ENCODE data around the gene ADAMTS12. TPM values are rescaled to one million over a fixed set of nuclear protein-coding genes. Genes with fewer than 3 reads are reported as not detected.

ADAMTS12 gene
- total and polyA plus RNA-seq, 2 of the 8 experiments (the other 6 are each of a cell fraction or from before 2014, with no cell fraction given) = 6.4 to 12.8 TPM

DNA sequence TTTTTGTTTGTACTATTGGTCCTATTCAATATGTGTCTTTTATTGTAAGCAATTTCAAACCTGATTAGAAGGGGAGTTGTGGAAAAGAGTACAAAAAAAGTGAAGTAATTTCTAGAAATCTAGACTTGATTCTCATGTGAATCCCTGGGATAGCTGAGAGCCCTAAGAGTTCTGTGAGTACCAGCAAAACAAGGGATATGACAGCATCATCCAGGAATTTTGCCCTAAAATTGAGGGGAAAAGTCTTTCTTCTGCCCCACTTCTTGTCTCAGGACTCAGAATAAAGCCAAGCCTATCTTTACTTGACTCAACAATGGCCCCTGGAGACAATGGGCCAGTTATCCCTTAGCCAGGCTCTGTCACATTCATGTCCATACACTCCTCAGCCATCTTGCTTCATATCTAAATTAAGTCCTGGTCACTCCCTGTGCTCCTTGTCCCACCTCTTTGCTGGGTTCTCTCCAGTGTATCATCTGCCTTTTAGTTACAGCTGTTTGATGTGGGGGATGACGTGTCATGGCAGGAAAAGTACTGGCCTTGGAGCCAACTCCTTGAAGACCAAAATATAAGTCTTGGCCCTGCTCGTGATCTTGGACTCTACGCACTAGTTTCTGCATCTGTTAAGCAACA, 81.2 kb downstream of the ADAMTS12 start:
- Histone ChIP-seq H4K91ac (replicated peaks; ENCODE audit: insufficient read length, low read length) (no peak overlapping the region), H2BK20ac (ENCODE audit: low read length) (no peak overlapping the region), H3K79me1 (ENCODE audit: low read depth, low read length) (no peaks in the 10 kb centered on the region; the same call in 1 of the 2 replicates), H3K4me2 (ENCODE audit: insufficient read depth in 1 of 2, low read depth in 2 of 2, low read length in 2 of 2) (no peak overlapping the region), H3K56ac (replicated peaks; ENCODE audit: insufficient read length, low read depth, low read length) (no peak overlapping the region), H2BK5ac (ENCODE audit: low read depth, low read length) (no peak overlapping the region), H2BK120ac (replicated peaks; ENCODE audit: low read depth, low read length) (no peak overlapping the region), H3K4ac (replicated peaks; ENCODE audit: insufficient read length, low read depth, low read length) (no peak overlapping the region), H3K18ac (ENCODE audit: extremely low read depth, low read length) (no peak overlapping the region), H3K23ac (ENCODE audit: insufficient read length) (no peak overlapping the region), H4K5ac (ENCODE audit: insufficient read length, low read depth, low read length) (no peak overlapping the region), H2AK5ac (ENCODE audit: low read depth, low read length) (no peak overlapping the region), H3K23me2 (ENCODE audit: low read depth, low read length) (no peaks in the 10 kb centered on the region), H3K79me2 (ENCODE audit: control insufficient read depth in 1 of 2, insufficient read depth in 2 of 2, low read length in 2 of 2) (no peaks in the 10 kb centered on the region), H2BK12ac (ENCODE audit: low read depth, low read length) (no peak overlapping the region), H2AFZ (ENCODE audit: low read length) (no peak overlapping the region), H3K27ac (ENCODE audit: low read depth, low read length) (no peak overlapping the region), H3K9ac (replicated peaks in 1 of 4; ENCODE audit: extremely low read depth in 1 of 4, low read depth in 3 of 4, low read length in 3 of 4) (no peak overlapping the region), H2BK15ac (ENCODE audit: low read length) (no peak overlapping the region), H3K4me1 (replicated peaks in 1 of 4; ENCODE audit: control insufficient read depth in 3 of 4, insufficient read depth in 4 of 4, low read length in 3 of 4) (peaks cover 0 to 8% (median 0%) of the 10 kb centered on the region in 4 experiments; a peak in 1 of 7 replicates), H4K8ac (ENCODE audit: extremely low read depth, insufficient read depth, low read length) (no peak overlapping the region), H3K4me3 (ENCODE audit: extremely low read depth in 1 of 4, insufficient read depth in 2 of 4, low read depth in 3 of 4, low read length in 4 of 4) (no peak overlapping the region), H3K9me3 (ENCODE audit: insufficient read depth in 2 of 2, low read depth in 1 of 2, low read length in 1 of 2) (no peaks in the 10 kb centered on the region), H3K36me3 (ENCODE audit: control insufficient read depth in 2 of 4, insufficient read depth in 4 of 4, low read length in 3 of 4) (no peaks in the 10 kb centered on the region), H4K20me1 (replicated peaks in 1 of 2; ENCODE audit: control insufficient read depth in 1 of 2, insufficient read depth in 2 of 2, low read length in 2 of 2) (no peaks in the 10 kb centered on the region), H3K27me3 (replicated peaks in 1 of 4; ENCODE audit: control insufficient read depth in 3 of 4, extremely low read depth in 1 of 4, insufficient read depth in 3 of 4, low read length in 3 of 4) (no peaks in the 10 kb centered on the region), H3K14ac (ENCODE audit: insufficient read length) (no peak overlapping the region)
- CTCF ChIA-PET (ENCODE audit: partially characterized antibody) = interaction anchor here (1.3 kb wide), 1 partner anchor 124 kb away, joined by 3 read pairs; no protein-coding TSS in a partner anchor
- no peak for DNase-seq (ENCODE audit: low read depth in 1 of 2, low spot score in 2 of 2)
- no peak for FAIRE-seq
- POLR2A ChIA-PET (ENCODE audit: partially characterized antibody) = interaction anchor here (0.5 kb wide), 1 partner anchor 1424 kb away, joined by 3 read pairs; no protein-coding TSS in a partner anchor
- 93% methylated on average over 3 of the region's 3 CpGs; no CpG with 5 or more reads in 1 of the 2 experiments for WGBS, 2 experiments (ENCODE audit: extremely low coverage in 1 of 2, insufficient coverage in 1 of 2, insufficient read length in 1 of 2, insufficient replicate concordance in 2 of 2, low coverage in 1 of 2, low lambda C conversion rate in 2 of 2, missing lambda C conversion rate in 1 of 2)
- TF ChIP-seq ZNF274 (IDR thresholded peaks at IDR 0.05; ENCODE audit: borderline replicate concordance, extremely low read depth, low read length) (no peak), POU5F1 (IDR thresholded peaks at IDR 0.05; ENCODE audit: low read depth, low read length) (no peak), PHF8 (conservative IDR thresholded peaks at IDR 0.05; ENCODE audit: low read depth, low read length) (no peak), RXRA (IDR thresholded peaks at IDR 0.05; ENCODE audit: insufficient read depth, low read depth, low read length) (no peak), EP300 (IDR thresholded peaks at IDR 0.05; ENCODE audit: borderline replicate concordance in 1 of 2, low read depth in 2 of 2, low read length in 2 of 2) (no peak), SRF (IDR thresholded peaks at IDR 0.05; ENCODE audit: low read depth, low read length) (no peak), SIN3A (conservative IDR thresholded peaks at IDR 0.05 in 1 of 2, IDR thresholded peaks at IDR 0.05 in 1 of 2; ENCODE audit: low read depth in 1 of 2, low read length in 2 of 2) (no peak), SAP30 (IDR thresholded peaks at IDR 0.05; ENCODE audit: insufficient read depth, insufficient replicate concordance, low read length) (no peak)
- TF ChIP-seq, protein P1, sequence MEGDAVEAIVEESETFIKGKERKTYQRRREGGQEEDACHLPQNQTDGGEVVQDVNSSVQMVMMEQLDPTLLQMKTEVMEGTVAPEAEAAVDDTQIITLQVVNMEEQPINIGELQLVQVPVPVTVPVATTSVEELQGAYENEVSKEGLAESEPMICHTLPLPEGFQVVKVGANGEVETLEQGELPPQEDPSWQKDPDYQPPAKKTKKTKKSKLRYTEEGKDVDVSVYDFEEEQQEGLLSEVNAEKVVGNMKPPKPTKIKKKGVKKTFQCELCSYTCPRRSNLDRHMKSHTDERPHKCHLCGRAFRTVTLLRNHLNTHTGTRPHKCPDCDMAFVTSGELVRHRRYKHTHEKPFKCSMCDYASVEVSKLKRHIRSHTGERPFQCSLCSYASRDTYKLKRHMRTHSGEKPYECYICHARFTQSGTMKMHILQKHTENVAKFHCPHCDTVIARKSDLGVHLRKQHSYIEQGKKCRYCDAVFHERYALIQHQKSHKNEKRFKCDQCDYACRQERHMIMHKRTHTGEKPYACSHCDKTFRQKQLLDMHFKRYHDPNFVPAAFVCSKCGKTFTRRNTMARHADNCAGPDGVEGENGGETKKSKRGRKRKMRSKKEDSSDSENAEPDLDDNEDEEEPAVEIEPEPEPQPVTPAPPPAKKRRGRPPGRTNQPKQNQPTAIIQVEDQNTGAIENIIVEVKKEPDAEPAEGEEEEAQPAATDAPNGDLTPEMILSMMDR (IDR thresholded peaks at IDR 0.05; ENCODE audit: control extremely low read depth in 1 of 3, insufficient read depth in 1 of 3, low read depth in 1 of 3, low read length in 3 of 3) = no peak

Data from H1 (cell line).